Dedifferentiated amniotic fluid mesenchymal stem cell (primary cell): Measurements from ENCODE around the gene SPG11.
"Not testable (repeated sequence)": the region's sequence is repeated elsewhere in the genome, so short reads cannot be mapped to it uniquely, and the experiment has no call there.

Experiments used
- DNase-seq: peaks from one replicate; pipeline ENCODE4 v3.0.0-alpha.2; 2016; ENCODE audit errors: extremely low spot score

SPG11 gene

GRCh38 chr15:44616974-44617373 lies 46.5 kb downstream of the SPG11 start:
- no peak for DNase-seq

DNA sequence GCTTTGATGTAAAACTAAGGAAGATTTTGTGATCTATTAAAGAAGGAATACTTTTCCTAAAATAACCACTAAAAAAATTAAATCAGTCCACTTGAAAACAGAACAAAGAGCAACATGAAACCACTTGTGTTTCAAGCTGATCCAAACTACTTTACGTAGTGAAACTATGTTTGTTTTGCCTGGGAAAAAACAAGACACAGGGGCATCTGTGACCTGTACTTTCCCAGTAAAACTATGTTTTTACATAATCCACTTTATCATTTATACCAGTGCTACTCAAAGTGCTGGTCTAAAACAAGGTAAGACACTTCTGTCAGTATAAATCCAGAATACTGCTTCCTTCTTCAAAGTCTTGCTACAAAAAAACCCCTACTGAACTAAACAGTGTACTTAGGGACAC lies 56.7 kb downstream of the SPG11 start:
- DNase-seq: no peak

DNA sequence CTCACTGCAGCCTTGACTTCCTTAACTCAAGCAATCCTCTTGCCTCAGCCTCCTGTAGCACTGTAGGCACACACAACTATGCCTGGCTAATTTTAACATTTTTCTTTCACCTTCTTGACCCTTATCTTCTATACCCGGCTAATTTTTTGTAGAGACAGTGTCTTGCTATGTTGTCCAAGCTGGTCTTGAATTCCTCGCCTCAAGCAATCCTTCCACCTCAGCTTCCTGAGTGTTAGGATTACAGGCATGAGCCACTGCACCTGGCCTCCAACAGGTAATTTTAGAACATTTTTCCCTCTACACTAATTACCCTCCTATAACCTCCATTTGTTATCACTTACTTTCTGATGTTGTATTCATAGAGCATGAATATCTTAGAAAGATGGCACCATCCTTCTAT lies 60.3 kb downstream of the SPG11 start:
- no peak for DNase-seq

DNA sequence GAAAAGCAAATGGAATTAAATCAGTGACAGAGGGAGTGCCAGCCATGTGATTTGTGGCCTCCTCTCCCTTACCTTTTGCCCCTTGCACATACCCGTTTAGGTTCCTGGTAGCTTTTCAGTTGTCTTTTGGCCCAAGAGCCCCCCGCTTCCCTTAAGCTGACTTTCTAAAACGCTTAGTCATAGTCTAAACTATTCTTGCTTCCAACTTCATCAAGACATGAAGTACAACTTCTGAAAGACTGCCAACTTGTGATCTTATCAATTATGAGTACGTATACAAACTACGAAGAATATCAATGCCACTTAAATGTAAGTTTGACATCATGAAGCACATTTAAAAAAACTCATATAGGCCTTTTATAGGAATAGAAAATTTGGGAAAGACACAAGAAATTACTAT lies 64.6 kb downstream of the SPG11 start:
- peak; percentile 28 for DNase-seq

DNA sequence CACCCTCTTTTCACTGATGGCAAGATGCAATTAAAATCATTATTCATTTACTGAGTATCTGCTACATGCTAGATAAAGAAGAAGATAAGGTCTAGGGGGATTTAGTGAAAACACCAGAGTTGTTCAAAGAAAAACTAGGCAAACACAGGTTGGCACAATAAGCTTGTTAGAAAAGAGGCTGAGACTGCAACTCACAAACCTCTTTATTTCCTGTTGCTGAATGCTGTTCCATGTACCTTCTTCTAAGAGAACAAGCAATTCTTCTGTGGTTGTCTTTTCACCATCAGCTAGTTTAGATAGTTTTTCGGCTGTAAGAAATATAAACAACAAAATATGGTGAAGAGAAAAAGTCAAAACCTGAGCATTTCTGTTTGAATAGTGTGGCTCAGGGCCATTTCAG lies 65.4 kb downstream of the SPG11 start:
- no peak for DNase-seq

- no peak for DNase-seq
These were observed 66.9 kb downstream of the SPG11 start for GRCh38 chr15:44596511-44597010.

- DNase-seq: no peak
These were observed 67.6 kb downstream of the SPG11 start for GRCh38 chr15:44595656-44596510.

DNA sequence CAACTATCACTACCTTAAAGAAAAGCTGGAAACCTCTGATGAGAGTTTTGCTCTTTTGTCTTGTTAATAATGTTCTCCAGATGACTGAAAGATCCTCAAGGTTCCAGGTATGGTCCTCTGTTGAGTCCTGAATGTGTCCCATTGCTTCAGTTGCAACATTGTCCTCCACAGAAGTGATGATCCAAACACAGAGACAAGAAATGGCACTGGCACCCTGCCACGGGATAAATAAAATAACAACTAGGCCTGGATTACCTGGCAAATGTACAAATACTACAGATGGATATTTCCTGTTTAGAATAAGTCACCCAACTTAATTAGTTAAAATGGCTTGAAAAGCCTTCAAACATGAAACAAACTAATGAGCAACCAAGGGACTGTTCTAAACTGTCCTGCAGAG lies 68.2 kb downstream of the SPG11 start:
- DNase-seq: no peak

- DNase-seq: no peak
These were observed 70.3 kb downstream of the SPG11 start for GRCh38 chr15:44593042-44593736.

GRCh38 chr15:44591326-44591725 lies 72.1 kb downstream of the SPG11 start:
- no peak for DNase-seq

DNA sequence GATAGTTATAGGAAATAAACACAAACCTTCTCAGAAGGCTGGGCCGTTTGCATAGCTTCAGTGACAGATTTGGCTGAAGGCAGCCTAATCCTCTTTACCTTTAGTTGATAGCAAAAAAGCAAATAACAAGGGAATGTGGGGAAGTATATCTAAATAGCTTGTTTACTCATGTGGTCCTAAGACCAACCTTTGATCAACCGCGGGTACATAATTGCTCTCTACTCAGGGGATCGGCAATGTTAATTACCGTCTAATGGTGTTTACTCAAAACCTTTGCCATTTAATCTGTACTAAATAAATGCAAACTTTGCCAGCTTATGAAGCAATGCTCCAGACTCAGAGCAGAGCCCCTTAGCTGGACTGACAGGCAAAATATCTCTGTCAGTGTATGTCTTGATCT lies 74.9 kb downstream of the SPG11 start:
- DNase-seq: no peak

- no peak for DNase-seq
These were observed 77.8 kb downstream of the SPG11 start for GRCh38 chr15:44585633-44586032.

- DNase-seq: no peak
These were observed 79.2 kb downstream of the SPG11 start for GRCh38 chr15:44584162-44584749.

GRCh38 chr15:44580105-44580504 lies 83.4 kb downstream of the SPG11 start:
- no peak for DNase-seq

DNA sequence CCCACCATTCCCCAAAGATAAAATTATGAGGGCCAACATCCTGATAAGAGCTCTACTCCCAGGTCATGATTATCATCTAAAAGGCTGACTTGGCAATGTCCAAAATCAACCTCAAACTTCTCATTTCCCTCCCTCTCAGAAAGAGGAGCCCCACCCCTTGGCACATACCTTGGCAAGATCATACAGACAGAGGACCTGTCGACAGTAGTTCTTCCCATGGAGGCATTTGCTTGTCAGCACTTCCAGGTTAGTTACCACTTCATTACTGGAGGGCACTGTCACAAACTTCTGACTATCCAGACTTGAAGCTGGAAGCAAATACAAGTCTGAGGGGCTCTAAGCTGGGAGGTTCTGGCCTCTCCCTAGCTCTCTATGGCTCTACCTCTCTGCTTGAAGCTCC lies 88.7 kb downstream of the SPG11 start:
- DNase-seq: no peak

DNA sequence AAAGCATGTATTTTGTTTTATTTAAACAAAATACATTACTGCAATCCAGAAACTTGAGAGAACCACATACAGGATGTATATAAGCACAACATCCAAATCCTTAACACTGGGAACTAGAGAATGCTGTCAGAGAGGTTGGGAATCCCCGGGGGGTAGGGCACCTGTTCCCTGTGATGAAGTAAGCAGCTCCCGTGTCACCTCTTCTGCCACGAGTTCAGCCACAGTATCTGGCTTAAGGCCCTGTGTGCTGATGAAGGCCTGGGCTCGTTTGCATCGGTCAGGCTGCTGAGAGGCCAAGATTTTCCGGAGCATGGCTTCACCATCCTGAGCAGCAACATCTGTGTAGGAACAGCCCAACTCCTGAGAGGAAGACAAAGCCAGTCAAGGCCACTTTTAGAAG lies 90.1 kb downstream of the SPG11 start:
- no peak for DNase-seq

DNA sequence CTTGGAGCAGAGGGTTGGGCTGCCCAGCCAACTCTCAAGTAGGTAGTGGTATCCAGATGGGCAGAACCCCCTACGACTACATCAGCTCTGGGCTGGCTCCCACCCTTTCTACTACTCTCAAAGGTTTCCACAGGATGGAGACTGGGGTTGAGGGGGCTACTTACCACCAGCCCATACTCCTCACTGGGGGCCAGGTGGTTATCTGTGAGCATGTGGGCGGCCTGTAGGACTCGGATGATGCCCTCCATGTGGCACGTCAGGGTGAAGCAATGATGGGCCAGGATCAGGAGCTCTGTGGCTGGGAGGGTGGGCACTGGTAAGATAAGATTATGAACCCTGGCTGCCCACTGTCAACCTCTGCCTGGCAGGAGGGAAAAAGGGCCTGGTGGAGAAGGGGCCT lies 93.1 kb downstream of the SPG11 start:
- no peak for DNase-seq

DNA sequence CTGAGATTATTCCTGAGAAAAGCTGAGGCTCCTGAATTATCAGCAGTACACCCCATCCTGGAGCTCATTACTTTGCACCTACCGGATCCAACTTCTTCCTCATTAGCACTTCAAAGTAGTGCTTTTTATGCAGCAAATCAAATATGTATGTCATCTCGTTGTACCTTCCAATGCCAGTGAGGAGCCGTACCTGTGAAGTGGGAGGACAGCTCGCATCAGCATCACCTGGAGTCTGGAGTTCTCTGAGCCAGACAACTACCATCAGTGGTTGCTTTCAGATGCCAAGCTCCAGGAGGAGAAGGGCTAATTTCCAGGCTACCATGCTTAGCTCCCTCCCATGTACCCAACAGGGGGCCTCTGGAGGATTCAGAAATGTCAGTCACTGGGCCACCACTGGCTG lies 94.1 kb downstream of the SPG11 start:
- DNase-seq: no peak

DNA sequence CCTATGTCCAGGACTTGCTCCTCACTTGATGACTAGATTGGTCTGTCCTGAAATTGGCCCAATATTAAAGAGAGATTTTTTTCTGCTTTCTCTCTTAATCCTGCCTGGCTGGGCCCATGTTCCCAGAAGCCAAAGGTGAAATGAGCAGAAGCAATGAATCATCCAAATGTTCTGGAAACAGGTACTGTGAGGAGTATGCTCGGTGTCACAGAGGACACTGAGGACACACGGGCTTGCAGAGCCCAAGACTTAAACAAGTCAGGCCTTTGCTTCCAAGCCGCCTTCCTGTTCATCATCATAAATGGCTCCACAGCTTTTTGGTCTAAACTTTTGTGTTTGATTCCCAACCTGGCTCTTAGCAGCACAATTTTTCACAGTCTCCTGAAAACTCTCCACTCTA lies 95.1 kb downstream of the SPG11 start:
- no peak for DNase-seq

GRCh38 chr15:44566155-44566540 lies 97.3 kb downstream of the SPG11 start:
- DNase-seq: no peak

DNA sequence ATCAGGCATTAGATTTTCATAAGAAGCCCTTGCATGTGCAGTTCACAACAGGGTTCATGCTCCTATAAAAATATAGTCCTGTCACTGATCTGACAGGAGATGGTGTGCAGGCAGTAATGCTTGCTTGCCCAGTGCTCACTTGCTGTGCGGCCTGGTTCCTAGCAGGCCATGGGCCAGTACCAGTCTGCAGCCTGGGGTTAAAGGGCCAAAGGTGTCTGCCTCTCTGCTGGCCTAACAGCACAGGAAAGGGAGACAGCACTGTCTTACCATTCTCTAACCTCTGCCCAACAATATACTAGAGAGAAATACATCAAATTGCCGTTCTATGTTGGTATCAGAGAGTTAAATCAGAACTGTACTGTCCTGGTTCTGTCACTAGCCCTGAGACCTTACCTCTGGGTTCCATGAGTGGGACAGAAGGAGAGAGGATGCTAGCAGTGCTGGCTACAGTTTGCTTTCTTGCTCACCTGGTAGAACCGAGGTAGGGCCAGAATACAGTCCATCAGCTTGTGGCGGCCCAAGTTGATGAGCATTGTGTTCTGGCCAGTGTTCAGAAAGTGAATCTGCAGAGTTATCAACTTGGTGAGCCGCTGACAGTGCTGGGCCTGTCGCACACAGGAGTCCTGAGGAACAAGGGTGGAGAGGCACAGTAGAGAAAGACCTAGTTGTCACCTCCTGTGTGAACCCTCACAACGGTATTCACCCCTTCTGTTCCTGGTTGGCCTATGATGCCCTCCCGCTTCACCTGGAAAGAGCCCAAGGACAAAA lies 97.9 kb downstream of the SPG11 start:
- DNase-seq: no peak

GRCh38 chr15:44560926-44561325 lies 102.5 kb downstream of the SPG11 start:
- not testable (repeated sequence) for DNase-seq
